Hippocampal formation (tissue), 2 donors: ENCODE data around the gene FTO.

Source experiments
- DNase-seq, 2 donors: peaks; one replicate each; lab custom pipeline; 2025; lab: John Stamatoyannopoulos, UW

The FTO gene

DNA sequence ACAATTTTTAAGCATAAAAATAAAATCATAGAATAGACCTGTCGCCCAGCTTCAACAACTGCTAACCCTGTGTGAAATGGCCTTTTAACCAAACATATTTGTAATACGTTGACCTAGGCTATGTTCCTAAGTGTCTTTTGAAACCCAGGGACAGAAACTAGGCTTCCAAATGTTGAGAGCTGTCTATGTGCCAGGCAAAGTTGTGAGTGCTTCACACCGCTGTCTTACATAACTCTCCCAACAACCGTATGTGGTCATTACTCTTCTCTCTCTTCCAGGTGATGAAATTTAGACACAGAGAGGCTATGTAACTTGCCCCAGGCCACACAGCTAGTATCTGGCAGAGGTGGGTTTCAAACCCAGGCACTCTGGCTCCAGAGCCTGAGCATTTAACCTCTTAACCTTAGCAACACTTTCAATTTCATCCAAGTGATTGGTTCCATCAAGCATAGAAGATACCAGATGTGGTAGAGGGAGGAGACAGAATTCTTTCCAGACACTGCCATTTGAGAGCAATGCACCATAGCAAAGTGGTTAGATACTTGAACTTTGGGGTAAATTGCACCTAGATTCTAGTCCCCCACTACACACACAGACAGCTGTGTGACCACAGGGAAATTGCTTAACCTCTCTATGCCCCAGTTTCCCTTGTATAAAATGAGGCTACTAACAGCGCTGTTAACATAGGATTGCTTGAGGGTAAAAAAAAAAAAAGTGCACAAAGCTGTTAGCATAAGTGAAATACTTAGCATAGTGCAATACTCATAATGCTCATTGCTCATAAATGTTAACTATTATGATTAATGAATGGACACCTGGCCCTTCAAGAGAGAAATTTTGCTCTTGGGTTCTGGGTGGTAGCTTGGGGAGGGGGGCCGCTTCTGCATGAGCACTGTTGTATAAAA, 422.0 kb downstream of the FTO start:
- DNase-seq, result no peak

DNA sequence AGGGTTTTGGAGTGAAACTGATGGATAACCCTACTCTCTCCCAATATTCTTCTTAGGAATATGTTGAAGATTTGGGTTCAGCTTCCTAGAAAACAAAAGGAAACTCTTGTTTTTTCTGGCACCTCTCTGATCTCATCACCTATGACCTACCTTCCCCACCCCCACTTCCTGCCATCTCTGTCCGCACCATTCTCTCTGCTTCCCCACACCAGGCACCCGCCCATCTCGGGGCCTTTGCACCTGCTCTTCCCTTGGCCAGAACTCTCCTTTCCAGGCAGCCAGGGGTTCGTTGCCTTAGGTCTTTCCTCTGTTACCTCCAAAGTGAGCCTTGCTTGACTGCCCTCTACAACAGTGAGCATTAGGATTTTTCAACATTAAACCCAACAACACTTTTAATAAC, 423.0 kb downstream of the FTO start:
- no peak for DNase-seq

DNA sequence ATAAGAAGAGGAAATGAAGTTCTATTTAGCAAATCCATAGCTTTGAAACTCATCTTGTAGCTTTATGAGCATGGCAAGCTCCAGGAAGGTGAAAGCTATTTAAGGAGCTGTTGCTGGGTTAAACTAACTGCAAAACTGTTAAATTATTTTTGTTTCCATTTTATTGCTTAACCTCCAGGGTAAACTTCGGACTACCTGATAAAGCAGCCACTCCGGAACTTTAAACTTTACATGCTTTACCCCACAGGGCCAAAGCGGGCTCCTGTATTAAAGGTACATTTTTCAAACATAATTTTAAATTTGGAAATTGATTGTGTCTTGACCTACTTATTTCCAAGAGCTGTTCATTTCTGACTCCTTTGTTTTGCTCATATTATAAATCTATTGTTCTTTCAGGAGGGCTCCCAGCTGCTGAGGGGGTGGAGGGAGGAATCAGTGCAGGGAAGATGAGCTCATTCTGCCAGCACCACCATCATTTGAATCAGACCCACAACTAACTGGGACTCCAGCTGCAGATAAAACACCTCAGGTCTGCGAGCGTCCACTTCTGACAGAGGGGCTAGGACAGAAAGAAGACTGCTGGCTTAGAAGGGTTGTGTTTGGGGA, 424.8 kb downstream of the FTO start:
- DNase-seq, result no peak

DNA sequence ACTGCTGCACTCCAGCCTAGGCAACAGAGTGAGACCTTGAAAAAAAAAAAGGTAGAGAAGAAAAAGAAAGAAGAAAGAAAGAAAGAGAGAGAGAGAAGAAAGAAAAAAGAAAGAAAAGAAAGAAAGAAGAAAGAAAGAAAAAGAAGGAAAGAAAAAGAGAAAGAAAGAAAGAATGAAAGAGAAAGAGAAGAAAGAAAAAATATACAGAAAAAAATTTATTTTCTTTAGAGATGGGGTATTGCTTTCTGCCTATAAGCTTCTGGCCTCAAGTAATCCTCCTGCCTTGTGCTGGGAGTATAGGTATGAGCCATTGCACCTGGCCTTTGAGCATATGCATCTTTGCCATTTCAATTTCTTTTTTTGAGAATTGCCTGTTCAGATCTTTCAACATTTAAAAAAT, 425.9 kb downstream of the FTO start:
- DNase-seq, result no peak

DNA sequence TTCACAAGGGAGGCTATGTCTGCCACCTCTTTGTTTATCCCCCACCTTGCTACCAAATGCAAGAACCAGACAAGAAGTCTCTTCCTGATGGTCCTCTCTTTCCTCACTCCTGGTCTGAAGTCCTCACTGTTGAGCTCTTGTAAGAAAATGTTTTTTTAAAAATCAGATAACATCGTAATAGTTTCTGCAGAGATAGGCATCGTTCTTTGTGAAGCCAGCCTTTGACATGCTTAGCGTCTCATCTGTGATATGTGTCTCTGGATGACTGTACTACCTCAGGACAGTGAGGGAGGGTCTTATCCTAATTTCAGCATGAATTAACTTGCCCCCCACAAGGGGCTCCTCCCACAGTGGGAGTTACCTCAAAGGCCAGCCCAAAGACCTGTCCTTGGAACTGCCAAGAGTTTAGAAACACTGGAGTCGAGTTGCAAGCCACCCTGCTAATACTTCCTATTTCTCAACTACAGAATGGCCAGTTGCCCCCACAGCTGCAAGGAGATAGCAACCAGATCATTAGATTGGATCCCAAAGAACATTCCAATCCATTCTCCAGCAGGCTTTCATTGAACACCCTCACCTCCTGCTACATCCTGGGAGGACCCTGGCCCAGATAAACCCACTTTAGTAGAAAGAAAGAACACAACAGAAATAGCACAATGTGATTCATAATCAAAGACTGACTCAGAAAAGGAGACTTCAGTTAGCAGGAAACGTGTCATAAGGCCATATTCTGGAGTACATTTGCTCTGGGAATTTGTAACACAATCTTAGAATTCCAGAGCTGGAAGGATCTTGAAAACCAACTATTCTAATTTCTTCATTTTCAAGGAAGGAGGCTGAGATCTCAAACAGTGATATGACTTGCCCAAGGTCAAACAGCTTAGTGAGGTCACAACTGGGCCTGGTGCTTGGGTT, 431.7 kb downstream of the FTO start:
- no peak for DNase-seq

DNA sequence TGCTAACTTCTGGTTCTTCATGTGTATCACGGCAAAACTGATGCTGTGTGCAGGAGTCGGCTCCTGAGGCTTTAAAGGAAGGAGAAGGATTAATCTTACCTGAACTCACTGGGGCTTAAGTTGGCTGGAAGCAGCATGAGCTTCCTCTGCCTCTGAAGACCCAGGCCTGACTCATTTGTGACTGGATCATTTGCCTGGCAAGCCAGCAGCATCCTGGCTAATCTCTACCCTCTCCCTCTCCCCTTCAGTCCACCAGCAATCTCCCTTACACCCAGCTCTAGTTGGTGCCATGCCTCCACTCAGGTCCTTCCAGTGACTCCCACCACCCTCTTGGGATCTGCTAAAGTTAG, 432.3 kb downstream of the FTO start:
- DNase-seq, result no peak

DNA sequence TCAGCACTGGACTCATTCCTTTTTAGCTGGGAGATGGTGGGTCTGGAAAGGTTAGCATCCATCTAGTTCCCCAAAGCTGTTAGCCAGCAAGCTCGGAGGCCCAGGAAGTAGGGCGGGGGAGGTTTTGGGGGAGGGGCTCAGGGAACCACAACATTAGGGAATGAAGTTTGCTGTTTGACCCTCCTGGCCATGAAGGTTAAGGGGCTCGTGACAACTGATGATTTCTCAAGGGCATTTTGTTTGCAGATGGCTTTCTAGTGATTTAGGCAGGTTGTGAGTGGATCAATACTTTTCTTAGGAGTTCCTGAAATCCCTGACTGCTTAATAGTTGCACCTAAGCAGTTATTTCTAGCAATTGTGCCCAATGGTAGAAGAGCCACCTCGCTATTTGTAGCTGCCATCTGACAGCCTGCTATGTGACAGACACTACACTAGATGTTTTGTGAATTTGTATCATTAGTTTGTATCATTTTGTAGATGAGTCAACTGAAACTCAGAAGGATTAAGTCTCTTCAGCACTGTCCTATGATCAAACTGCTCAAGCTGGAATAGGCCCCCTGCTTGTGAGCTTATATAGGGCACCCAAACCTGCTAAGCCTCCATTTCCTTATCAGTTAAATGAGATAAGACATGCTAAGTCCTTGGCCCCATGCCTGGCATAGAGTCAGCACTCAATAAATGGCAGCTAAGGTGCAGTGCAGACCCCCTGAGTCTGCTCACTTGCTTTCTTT, 436.3 kb downstream of the FTO start:
- no peak for DNase-seq

DNA sequence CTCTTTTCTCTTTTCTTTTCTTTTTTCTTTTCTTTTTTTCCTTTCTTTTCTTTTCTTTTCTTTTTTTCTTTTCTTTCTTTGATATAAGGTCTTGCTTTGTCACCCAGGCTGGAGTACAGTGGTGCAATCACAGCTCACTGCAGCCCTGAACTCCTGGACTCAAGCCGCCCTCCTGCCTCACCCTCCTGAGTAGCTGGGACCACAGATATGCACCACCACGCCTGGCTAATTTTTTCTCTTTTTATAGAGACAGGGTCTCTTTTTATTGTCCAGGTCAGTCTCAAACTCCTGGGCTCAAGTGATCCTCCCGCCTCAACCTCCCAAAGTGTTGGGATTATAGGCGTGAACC, 436.8 kb downstream of the FTO start:
- no peak for DNase-seq

DNA sequence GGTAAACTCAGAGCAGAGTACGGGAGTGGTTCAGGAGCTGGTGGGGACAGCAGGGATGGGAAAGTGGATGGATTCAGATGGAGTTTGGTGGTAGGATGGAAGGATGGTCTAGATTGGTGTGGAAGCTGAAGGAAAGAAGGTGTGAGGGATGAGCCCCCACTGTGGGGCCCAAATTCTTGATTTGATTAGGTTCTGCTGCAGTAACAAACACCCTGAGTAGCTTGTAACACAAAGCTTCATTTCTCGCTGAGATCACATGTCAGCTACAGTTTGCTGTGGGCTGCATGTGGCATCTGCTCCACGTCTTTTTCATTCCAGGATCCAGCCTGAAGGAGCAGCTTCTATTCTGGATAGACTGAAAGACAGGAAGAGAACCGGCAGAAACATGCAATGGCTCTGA, 438.8 kb downstream of the FTO start:
- DNase-seq, result no peak

DNA sequence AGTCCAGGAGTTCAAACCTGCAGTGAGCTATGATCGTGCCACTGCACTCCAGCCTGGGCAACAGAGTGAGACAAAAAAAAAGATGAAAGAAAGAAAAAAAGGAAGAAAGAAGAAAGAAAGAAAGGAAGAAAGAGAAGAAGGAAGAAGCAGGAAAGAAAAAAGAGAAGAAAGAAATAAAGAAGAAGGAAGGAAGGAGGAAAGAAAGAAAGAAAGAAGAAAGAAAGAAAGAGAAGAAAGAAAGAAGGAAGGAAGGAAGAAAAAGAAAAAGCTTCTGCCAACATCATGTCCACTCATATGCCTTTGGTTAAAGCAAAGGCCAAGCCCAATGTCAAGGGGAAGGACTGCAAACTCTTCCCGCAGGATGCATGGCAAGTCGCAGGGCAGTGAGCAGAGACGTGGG, 439.5 kb downstream of the FTO start:
- DNase-seq, result no peak

DNA sequence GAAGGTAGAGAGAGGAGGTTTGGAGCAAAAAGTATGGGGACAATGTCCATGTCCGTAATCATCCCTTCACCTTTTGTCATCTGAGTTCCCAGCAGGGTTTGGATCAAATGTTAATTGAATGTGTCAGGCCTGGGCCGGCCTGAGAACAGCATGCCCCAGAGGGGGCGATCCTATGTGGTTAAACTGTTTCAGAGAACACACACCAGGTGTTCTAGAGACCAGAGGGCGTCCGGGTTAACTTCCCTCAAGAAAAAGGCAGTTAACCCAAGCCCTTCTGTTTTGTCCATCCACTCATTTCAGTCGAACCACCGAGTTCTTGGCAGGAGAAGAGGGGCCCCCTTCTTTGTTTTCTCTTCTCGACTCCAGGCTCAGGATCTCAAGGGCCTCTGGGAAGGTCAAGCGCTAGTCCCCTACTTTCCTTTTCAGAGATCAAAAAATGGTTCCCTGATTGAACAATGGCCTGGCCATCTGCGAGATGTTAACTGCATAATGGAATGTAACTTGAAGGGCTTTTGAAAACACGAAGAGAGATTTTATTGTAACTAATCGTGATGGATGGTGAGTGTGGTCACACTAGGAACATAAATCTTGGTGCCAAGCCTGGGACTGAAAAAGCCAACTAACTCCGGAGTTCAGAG, 440.1 kb downstream of the FTO start:
- no peak for DNase-seq

DNA sequence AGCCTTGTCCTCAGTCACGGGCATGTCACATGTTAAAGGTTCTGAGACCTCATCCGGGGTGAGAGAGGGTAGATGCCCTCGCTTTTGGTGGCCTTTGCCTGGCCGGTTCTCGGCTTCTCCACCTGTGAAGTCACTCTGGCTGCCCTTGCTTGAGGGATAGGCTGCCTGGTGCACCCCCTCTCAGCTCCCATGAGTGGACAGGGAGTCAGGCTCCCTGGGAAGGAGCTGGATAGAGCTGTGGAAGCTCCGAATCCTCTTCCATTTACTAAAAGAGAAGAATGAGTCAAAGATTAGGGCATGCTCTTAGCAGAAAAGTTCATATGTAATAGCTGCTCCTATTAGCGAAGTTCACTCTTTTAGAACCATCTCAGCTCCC, 440.6 kb downstream of the FTO start:
- DNase-seq, result no peak

DNA sequence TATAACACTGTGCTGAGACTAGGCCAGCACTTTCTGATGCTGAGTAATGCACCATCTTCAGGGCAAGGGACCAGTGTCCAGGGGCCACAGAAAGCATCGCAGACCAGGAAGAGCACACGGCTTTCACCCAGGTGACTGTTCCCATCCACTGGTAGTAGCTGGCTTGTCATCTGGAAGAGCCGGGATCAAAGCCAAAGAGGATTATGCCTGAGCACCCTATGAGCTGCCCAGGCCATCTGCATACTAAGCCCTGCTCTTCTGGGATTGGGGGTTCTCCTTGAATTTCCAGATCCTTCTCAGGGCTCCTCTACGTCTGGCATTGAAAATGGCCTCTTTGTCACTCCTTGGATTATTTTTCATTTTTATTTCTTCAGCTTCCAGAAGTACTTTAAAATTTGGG, 441.9 kb downstream of the FTO start:
- no peak for DNase-seq

DNA sequence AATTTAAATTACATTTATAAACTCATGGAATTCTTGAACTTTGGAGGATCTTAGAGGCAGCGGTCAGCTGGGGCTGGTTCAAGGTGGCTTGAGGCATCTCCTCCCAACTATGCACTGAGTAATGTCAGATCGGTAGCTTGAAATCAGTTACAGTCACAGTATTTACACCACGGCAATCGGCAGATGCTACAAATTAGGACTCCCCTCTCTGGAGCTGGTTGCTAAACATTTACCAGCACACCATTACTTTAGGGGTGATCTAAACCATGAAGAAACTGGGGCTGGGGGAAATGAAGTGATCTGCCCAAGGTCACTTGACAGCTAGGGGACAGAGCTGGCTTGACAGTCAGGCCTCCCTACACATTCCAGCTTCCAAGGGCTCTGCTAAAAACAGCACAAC, 445.0 kb downstream of the FTO start:
- no peak for DNase-seq

DNA sequence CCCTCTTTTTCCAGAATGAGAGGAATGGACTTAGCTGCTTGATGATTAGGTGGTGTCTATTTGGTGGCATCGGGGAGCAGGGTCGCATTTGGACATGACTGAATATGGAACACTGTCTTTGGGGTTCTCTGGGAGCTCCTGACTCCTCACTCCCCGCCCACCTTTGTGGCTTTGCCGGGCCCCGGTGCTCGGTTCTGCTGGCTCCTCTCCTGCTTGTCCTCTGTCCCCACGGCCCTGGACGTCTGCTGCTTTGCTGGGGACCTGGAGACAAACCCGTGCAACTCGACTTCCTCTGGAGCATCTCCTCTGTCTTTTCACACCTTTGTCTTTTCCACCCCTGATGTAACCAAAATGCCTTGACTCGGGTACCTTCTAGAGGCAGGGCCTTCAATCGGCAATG, 446.9 kb downstream of the FTO start:
- no peak for DNase-seq

DNA sequence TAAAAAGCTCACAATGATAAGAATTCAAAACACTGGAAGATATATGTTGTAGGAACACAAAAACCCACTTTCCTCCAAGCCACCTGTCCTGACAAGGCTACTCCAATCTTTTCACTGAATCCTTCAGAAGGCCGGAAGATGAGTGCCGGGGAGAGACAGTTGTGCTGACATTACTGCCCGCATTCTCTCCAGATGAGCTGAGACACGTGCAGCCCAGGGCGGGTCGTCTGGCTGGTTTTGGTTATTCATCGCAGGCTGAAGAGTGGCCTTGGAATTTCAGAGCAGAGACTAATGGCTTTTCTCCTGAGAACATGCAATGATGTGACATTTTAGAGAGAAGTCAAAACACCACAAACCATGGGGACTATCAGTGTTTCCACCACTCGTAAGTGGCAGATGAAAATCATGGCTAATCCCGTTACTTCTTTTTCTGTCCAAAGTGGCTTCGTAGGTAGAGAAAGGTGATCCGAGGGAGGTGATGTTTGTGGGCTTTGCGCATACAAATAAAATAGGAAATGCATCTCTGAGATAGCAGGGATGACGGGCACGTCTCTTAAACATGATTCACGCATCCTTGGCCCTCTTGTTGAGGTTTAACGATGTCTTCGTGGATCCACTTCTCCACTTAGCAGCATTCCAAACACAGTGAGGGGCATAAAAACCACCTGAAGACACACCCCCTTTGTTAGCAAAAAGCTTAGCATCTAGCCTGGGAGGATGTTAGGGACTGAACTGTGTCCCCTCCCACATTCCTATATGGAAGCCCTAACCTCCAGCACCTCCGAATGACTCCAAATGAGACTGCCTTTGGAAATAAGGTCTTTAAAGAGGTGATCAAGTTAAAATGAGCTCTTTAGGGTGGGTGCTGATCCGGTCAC, 448.6 kb downstream of the FTO start:
- no peak for DNase-seq

DNA sequence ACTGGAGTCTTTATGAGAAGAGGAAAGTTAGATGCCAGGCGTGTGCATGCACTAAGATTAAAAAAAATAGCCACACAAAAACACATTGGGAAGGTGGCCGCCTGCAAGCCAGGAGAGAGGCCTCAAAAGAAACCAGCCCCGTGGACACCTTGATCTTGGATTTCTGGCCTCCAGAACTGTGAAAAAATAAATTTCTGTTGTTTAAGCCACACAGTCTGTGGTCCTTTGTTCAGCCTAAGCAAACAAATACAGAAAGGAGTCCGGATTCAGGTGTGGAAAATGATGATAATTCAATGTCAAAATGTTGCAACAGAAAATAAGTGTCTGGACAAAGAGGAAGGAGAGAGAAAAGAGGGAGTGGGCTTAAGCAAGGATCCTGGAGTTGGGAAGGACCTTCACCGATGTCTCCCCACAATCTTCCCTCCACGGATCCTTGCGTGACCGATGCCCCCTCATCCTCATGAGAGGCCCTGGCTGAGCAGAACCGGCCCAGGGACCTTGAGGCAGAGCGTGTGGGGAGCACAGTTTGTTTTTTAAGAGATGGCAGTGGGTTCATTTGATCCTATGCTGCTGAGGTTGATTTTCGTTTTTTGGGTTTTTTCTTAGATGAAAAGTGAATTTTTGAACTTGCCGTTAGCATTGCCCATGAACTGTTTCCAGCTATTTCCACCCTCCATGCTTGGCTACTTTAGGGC, 449.4 kb downstream of the FTO start:
- no peak for DNase-seq

DNA sequence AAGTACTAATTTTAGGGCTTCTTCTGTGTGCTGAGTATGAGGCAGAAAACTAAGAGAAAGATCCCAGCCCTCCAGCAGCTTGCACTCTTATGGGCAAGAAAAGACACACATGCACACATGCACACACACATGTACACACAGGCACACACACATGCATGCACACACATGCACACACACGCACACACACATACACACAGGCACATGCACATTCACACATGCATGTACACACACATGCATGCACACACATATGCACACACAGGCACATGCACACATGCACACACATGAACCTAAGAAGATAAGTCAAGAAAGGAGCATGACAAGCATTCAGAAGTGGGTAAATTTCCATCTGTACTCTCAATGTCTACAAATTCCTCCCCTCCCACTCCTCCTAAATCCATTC, 452.4 kb downstream of the FTO start:
- DNase-seq, result no peak

DNA sequence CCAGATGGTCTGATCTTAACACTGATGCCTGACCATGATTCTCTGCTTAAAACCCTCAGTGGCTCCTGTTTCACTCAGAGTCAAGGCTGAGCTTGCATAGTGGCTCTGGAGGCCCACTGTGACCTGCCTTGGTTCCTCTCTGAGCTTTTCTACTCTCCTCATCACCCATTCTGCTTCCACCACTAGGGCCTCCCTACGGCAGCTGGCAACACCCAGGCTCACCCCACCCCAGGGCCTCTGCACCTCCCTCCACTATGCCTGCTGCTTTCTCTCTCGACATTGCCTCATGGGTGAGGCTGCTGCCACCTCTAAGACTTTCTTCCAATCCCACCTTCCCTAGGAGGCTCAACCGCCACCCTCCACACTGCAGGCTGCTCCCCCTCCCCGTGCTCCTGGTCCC, 455.0 kb downstream of the FTO start:
- no peak for DNase-seq

DNA sequence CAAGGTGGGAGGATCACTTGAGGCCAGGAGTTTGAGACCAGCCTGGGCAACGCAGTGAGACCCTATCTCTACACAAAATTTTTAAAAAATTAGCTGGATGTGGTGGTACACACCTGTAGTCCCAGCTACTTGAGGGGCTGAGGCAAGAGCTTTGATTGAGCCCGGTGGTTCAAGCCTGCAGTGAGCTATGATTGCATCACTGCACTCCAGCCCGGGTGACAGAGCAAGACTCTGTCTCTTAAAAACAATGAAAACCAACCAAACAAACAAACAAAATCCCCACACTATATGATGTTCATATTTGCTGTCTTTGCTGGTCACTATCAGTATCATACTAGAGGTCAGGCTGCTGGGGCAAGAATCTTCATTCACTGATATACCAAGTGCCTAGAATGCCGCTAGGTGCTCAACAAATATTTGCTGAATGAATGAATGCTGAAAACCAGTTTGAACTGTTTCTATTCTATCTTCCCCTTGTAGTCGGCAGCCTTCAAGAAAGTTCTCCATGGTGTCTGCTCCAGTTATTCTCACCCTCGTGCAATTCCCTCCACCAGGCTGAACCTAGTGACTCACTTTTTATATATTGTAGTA, 455.6 kb downstream of the FTO start:
- no peak for DNase-seq
